Stimulated activated CD4-positive, alpha-beta T cell treated with anti-CD3 and anti-CD28 coated beads, Interleukin-4, amount 100 ng/mL, for 4 hours (primary cell): ENCODE data around the gene MYCBP2.

Experiments
- DNase-seq, 2 experiments: peaks; one replicate each; pipeline ENCODE4 v3.0.0-alpha.2; 2020

MYCBP2 gene

DNA sequence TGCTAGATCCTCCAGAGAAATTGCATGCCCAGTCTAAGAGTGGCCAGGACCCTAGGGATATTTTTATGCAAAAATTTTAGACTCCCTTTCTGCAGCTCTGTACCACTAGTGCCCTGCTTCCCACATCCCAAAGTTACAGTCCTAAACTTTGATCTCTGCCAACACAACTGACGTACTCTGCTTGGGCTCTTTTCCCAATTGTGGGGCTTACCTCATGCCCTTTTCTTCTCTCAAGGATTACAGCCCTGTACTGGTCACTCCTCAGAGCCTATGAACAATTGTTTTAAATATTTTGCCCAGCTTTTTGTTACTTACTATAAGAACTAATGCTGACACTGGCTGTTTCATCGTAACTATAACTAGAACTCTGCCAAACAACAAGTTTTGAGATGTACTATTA lies 242.1 kb downstream of the MYCBP2 start:
- DNase-seq = no peak

DNA sequence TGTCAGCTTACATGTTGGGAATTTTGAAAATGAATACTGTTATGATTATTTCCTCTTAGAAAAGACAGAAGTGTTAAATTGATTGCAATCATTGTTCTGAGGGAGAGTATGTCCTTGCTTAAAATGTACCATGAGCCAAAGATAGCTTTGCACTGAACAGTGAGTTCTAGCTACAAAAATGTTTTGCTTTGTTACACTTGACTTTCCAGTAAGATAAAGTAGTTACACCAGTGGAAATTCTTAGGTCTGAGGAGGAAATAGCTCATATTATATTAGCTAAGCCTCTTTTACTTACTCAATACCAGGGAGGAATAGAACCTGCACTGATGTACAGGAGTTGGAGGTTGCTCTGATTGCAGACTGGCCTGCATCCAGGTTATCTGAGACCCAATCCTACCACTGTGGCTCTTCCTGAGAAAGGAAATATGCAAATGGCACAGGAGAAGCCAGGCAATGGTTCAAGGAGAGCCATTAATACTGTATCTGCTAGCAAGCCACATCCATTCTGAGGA lies 246.9 kb downstream of the MYCBP2 start:
- DNase-seq = no peak

- DNase-seq = no peak
Observed at GRCh38 chr13:77067519-77067918, 259.4 kb downstream of the MYCBP2 start.

- no peak for DNase-seq
Observed at GRCh38 chr13:77065461-77066147, 261.3 kb downstream of the MYCBP2 start.

DNA sequence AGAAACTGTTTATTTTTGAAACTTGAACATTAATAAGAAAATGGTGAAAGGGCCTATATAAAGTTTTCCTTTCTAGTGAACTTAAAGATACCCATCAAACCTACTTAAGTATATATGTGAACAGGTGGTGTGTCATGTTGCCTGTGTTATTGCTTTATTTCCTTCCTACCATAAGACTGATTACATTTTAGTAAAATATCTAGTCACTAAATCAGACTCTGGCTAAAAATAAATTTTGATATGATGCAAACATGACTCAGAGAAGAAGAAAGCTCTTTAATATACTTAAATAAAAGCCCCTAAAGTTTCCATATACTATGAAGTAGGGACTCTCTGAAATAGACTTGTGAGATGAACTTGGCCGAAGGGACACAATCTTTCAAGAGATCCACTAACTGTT lies 264.8 kb downstream of the MYCBP2 start:
- no peak for DNase-seq

DNA sequence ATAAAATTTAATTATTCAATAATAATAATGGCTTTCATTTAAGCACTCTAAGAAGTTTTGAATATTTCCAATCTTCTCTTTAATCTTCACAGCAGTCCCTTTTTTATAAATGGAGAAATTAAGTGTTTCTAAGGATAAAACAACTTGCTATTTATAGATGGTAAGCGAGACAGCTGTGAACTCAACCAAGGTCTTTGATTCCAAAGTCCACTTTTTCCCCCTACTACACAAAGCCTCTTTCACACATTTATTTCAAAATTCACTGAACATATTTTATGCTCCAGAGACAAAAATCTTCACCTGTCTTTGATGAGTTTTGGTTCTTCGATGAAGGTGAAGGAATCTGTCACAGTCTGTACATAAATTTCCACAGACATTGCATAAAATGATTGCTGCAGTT lies 265.5 kb downstream of the MYCBP2 start:
- DNase-seq = no peak

DNA sequence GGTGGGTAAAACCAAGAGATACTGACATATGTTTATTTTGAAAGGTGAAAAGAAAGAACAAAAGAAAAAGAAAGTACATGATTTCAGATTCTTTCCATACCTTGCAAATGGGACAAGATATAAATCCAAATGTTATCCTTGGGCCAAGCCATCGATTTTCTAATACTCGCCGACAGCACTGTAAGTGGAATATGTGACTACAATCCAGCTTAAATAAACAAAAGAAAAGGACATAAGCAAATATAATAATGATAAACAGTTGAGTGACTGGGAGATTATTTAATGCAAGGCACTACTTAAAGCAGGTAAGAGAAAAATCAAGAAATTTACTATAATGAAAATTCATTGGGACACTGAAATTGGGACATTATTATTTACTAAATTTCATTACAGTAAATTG lies 270.0 kb downstream of the MYCBP2 start:
- DNase-seq = no peak

GRCh38 chr13:77056382-77056781 lies 270.5 kb downstream of the MYCBP2 start:
- no peak for DNase-seq

- no peak for DNase-seq
Observed at GRCh38 chr13:77055158-77055557, 271.7 kb downstream of the MYCBP2 start.

DNA sequence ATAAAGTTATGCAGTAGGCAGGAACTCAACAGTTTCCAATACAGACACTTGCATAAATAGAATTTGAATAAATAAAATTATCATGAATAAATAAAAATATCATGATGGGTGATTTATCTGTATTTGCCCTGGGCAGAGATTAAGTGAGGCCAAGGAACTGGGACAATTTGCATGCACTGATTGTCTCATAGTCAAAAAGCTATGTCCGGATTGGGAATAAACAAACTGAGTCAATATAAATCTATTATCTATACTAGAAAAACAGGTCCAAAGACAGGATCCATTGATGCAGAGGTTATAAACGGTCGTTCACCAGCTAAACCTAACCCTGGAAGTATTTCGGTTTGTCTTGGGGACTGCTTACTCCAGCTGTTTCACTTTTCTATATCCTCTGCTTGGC lies 273.7 kb downstream of the MYCBP2 start:
- no peak for DNase-seq

DNA sequence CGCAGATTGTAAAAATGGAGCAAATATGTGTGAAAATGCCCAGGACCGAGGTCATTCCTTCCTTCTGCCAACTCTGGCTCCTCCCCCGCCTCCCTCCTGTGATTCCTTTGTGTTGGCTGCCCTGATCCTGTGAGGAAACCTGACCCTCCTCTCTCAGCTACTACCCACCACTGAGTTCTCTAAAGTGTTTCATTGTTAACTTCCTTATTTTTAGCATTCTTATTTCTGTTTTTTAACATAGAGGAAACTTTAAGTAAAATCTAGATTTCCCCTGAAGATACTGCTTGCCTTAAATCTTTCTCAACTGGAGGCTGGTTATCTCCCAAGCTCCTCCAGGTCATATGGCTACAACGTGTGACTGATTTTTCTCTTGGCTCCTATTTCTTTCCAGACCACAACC lies 278.2 kb downstream of the MYCBP2 start:
- no peak for DNase-seq

DNA sequence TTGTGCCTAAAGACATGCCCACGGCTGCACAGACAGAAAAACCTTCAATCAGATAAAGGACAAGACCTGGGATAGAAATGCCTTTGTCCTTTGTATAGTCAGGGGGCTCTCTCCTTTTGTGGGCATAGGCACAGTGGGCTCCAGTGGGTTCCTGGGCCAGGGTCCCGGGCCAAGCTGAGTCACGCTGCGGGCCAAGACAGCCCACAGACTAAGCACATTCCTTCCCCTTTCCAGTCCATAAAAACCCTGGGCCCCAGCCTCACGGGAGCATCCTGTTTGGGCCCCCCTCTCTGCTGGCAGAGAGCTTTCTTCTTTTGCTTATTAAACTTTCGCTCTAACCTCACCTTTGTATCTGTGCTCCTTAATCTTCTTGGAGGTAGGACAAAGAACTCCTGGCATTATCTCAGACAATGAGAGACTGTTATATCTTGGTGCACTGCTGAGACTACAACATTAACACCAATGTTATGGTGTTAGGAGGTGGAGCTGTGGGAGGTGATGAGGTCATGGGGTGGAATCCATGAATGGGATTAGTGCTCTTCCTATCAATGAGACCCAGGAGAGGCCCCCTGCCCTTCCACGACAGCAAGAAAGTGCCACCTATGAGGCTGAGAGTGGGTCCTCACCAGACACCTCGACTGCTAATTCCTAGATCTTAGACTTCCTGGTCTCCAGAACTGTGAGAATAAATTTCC lies 279.1 kb downstream of the MYCBP2 start:
- no peak for DNase-seq

DNA sequence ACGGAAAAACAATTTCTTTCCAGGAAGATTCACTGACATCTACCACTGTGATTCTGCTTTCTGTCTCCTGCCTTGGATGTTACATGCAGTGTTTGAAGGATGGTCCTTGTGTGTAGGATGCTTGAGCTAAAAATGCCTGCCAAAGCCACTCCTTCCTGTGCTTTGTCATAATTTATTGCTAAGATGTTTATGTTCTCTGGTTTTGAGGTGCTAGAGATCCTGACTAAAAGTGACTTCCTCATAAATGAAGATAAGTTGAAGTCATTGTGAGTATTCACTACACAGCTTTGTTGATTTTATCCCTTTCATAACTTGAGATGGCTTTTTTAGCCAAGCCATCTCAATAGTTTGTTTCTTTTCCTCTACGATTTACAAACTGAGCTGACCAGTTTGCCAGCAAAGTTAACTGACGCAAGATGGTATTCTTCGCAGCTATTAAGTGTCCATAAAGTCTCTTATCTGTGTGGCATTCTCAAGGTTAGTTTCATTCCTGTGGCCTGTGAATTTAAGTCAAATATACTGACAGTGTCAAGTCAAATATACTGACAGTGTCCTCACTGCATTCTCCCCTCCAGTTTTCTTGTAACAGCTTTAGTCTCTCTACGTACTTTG lies 284.2 kb downstream of the MYCBP2 start:
- DNase-seq = no peak

DNA sequence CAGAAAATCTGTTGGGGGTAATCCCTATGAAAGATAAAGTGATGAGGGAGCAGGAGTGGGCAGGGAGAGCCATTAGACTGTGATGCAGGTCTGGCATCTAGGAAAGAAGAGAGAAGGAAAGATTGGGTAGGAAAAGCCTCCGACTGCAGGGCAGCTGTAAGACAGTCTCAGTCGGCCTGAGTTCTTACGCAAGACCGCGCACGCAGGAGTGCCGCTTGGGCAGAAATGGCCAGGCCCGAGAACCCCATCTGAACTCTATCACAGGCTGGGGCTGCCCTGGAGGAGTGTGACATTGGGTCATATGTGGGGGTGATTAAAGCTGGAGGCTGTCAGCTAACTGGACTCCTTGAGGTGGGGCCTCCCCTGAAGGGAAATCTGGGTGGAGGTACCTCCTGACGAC lies 286.1 kb downstream of the MYCBP2 start:
- no peak for DNase-seq

DNA sequence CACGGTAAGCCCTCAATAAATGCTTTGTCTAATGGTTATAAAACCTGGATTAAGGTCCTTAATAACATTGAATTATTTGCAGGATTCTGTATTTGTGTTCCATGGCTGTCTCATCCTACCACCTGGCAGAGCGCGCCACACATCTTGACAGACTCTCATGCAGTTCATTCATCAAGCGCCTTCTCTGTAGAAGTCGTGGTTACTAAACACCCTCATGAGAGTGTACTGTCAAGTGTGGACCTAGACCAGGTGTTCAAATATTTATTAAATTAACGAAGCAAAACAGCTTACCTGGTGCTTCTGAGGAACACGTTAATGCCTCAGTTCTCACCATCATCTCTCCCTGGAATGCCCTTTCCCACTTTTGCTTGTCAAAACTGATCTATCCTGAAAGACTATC lies 286.8 kb downstream of the MYCBP2 start:
- no peak for DNase-seq

DNA sequence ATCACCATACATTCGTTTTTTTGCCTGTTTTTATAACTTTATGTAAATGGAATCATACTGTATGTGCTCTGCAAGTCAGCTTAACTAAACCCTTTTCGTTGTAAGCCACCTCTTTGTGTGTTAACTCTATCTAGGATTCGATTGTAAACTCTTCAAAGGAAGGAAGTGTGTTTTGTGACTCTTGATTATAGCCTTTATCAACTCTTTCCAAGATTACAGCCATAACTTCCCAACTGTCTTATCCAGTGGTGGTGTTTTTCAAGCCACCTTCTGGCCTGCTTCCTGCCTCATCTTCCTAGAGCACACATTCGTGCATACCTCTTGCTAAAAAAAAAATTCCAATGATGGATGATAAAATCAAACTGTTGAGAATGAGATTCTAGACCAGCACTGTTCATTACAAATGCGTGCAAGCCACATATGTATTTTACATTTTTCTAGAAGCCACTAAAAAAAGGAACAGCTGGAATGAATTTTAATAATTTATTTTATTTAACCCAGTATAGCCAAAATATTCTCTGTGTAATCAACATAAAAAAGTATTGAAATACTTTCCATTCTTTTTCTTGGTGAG lies 287.9 kb downstream of the MYCBP2 start:
- DNase-seq = no peak

GRCh38 chr13:77036279-77036678 lies 290.6 kb downstream of the MYCBP2 start:
- no peak for DNase-seq

DNA sequence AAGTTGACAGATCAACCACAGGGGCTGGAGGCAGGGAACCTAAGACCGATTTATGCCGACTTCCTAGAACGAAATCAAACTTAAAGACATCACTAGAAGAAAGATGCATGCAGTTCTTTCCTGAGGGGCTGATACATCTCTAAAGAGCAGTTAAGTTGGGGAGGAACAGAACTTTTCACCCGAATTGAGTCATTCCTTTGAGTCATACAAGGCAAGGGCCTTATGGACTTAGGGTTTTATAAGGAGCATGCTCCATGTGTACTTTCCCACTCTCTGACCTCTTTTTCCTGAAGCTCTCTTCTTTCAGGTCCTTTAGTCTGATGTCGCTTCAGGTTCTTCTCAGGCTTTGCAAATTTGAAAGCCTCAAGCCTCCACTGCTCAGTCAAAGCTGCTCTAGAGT lies 292.0 kb downstream of the MYCBP2 start:
- no peak for DNase-seq

GRCh38 chr13:77033717-77034302 lies 293.1 kb downstream of the MYCBP2 start:
- no peak for DNase-seq

DNA sequence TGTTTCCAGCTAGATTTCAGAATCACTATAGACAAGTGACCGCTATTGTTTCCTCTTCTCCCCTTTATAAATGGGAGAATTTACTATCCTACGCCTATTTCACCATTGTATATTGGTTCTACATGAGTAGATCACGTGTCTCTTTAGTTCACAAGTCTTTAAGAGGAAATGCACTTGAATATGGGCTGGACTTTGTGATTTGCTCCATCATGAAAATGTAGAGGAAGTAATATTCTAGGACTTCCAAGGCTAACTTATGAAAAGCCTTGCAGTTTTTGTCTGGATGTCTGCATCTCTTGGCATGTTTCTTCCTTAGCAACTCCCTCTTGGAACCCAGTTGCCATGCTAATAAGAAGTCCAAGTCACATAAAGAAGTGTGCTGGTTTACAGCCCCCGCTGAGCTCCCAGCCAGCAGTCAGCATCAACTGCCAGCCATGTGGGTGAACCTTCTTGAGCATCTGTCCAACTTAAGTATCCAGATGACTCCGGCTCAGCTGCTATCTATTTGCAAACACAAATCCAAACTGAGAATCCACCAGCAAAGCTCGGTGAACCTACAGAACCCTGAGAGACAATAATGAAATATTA lies 295.1 kb downstream of the MYCBP2 start:
- no peak for DNase-seq

GRCh38 chr13:77029436-77029835 lies 297.5 kb downstream of the MYCBP2 start:
- no peak for DNase-seq

- DNase-seq = no peak
Observed at GRCh38 chr13:77028202-77028601, 298.7 kb downstream of the MYCBP2 start.
